ENCODE data around the gene DPH1.

DPH1 gene

DNA sequence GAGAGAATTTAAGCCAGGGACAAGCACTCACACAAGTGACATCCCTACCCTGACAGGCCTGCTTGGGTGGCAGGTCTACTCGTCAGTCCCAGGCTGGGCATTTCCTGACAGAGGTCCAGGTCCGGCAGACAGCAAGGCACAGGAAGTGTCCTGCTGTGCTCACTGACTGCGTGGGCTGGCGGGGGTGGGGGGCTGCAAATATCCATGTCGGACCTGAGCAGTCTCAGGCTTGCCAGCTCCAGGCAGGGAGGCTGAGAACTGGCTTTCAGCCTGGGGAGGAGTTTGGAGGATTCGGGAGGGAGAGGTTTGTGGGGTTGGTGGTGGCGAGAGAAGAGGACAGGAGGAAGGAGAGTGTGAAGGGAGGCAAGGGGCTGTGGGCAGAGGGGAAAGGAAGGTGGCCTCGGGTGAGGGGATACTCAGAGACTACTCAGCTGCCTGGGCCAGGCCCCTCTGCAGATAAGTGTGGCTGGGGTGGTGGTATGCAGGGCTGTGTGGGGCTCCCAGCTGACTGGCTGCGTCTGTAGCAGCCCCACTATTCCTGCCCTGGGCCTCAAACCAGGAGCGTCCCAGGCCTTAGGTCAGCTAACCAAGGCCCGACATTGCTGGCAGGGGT is 32.7 kb downstream of the DPH1 start:
- no peak for DNase-seq

- no peak for DNase-seq
These were observed 33.6 kb downstream of the DPH1 start for GRCh38 chr17:2063261-2064146.

DNA sequence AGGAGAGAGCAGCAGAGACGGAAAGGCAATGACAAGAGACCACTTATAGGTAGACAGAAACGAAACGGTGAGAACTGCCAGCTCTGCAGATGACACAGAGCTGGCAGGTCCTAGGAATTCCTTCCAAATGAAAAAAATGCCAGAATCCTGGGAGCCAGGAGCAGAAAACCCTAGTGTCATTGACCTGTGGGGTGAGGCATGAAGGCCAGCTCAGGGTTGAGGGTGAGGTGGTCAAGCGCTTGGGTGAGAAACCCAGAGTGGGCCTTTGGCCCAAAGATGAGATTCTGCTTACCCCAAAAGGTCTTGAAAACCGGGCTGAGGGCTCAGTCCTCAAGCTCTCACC is 34.2 kb downstream of the DPH1 start:
- DNase-seq = no peak

DNA sequence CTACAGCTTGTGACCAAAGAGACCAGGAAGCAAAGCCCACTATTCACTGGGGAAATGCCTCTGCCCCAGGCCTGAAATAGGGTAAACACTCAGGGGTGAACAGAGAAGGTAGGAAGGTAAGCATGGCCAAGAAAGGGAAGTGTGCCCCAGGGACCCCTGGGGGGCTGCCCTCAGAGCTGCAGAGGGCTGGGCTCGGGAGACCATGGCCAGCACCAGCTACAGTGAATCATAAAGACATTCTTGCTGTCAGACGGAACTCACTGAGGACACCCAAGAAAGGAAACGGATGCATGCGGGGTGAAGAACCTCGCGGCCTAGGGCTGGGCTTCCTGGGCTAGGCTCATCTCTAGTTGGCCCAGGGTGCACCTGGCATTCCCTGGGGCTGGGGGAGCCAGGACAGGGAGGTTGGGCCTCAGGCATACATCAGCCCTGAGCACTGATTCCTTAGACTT is 34.6 kb downstream of the DPH1 start:
- DNase-seq = no peak

DNA sequence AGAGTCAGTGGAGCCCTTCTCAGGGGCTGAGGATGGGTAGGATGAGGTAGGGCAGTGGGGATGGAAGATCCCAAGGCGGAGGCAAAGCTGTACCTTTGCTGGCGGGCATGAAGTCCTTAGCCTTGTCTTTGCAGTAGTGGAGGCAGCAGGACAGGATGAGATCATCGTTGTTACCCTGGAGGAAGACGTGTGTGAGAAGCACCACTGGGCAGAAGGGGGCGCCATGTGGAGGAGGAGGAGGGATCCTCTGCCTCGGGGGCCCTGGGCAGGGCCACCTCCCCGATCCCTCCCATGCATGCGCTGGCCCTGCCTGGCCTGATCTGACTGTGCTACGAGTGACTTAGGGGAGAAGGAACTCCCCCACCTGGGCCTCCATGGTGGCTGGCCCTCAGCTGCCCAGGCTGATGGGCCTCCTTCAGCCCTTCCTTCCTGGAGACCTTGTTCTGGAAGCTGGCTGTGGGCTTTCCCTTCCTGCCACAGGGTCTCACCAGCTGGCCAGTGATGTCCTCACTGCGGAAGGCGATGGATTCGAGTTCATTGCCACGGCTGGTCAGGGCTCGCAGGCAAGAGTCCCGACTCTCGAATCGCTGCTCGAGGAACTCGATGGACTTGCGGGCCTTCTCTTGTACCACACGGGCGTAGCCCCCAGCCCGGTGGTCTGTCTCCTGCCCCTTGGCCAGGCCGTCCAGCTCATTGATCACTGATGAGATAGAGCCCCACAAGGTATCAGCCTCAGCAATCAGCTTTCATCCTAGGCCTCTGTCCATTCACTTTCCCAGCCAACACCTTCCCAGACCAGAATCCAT is 35.2 kb downstream of the DPH1 start:
- no peak for DNase-seq

DNA sequence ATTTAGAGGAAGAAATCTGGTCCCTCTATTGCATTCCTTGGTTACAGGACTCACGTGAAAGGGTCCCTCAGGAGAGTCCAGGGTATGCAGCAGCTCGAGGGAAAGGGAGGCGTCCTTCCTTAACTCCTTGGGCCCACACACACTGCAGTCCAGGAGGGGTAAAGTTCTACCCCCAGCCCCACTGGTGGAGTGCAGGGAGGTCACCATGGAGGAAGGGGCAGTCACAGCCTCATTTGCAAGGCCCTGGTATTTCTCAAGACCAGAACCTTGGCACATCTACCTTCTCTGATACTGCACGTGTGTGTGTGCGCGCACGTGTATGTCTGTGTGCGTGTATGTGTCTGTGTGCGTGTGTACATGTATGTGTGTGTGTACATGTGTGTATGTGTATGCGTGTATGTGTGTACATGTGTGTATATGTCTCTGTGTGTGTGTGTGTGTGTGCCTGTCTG is 36.0 kb downstream of the DPH1 start:
- no peak for DNase-seq

- DNase-seq = no peak
These were observed 37.2 kb downstream of the DPH1 start for GRCh38 chr17:2067048-2067561.

DNA sequence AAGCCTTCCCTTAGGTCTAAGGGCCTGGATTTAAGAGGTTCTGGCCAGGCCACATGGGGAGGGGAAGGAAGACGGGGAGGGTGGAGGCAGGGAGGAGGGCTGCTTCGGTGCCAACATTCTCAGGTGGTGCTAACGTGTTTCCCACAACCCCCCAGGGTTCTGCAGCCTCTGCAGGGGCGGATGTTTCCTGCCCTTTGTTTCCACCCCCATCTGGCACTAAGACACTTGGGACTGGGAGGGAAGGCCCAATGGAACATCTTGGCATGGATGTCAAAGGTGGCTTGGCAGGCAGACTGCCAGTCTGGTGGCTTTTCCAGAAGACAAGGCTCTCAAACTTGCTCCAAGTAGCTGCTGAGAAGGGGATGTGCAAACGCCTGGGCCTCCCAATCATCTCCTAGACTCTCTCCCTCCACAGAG is 37.7 kb downstream of the DPH1 start:
- no peak for DNase-seq

- no peak for DNase-seq
These were observed 38.1 kb downstream of the DPH1 start for GRCh38 chr17:2068031-2068518.

- DNase-seq = no peak
These were observed 38.6 kb downstream of the DPH1 start for GRCh38 chr17:2068519-2069051.

GRCh38 chr17:2070241-2071023 is 40.5 kb downstream of the DPH1 start:
- DNase-seq = no peak

GRCh38 chr17:2071024-2071385 is 41.1 kb downstream of the DPH1 start:
- no peak for DNase-seq

DNA sequence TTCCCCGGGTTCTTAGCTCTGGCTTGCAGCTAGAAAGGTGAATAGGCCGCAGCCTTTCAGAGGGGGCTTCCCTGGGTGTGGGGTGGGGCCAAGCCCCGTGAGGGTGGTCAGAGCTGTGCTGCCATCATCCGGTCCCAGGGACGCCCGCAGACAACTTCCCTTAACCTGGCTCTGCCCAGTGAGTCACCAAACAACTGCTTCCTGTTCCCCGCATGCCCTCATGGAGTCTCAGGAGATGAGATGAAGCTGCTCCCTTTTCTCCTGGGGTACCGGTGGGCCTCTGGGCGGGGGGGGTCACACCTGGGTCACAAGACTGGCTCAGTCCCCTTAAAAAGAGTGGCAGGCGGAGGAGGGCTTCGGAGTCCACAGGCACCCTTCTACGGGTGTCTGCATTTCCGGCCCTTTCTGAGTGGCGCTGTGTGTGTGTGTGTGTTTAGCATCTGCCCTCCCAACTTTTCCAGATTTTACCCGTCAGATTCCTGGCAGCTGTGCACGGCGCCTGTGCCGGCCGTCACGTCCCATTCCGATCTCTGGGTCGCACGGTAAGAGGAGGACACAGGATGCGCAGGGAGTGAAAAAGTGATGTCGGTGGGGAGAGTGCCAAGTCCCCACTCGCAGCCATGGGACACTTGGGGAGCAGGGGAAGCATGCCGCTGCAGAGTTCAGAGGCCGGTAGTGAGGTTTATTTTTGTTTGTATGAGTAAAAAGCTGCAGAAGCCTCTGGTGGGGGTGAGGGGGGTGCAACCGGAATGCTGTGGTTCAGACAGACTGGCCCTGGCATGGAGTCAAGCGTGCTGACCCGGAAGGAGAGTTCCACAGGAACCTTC is 41.7 kb downstream of the DPH1 start:
- no peak for DNase-seq

DNA sequence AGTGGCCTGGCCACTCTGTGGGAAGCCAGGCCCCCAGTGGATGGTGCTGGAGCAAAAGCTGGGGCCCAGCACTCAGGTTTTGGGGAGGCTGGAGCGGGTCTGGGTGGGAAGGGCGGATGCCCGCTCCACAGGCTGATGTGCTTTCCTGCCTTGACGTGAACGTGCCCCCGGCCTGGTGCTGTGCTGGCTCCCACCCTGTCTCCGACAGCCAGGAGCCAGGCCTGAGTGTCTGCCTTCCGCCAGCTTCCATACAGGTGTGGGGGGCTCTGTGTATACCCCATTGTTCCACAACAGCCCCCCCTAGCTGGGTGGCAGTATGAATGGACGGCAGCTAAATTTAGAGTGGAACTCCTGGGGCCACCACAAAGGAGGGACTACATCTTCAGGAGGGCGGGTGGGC is 45.0 kb downstream of the DPH1 start:
- DNase-seq = no peak

GRCh38 chr17:2075336-2076086 is 45.6 kb downstream of the DPH1 start:
- DNase-seq = no peak

DNA sequence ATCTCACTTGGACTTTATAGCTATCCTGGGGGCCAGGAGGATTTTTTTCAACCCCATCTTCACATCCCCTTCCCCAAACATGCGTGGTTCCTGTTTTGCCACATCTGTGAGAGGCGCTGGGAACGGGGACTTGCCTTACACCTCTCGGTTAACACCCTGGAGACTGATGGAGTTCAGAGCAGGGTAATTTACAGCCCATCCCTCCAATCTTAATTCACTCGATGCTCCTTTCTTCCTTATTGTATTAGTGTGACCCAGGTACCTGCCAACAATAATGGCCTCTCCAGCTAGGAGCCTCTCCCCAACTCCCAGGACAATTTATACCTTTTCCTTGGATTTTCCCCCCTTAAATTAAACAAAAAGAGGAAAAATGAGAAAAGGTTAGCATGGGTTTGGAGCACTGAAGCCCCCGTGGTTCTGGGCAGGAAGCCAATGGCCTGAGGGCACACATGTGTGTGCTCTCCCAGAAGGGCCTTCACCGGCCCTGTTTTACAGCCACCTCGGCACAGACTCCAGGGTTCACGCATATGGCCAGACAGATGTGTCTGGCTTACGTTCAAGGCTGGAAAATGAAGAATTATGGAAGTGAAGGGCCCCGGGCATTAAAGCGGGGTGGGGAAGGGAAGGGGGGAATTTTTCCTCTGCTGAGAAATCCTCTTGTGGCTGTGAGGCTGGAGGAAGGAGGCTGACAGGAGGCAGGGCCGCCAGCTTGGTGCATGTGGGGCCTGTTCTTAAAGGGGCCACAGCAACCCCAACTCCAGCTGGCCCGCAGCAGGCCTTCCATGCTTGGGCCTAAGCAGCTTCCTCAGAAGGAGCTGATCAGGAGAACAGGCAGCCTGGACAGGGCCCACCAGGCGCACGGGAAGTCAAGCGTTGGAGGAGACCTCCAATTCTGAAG is 46.4 kb downstream of the DPH1 start:
- no peak for DNase-seq

GRCh38 chr17:2077040-2077439 is 47.1 kb downstream of the DPH1 start:
- DNase-seq = no peak

- DNase-seq = no peak
These were observed 51.6 kb downstream of the DPH1 start for GRCh38 chr17:2081564-2081963.

All from NCI-H1048 (cell line).